ENCODE data around the gene MPV17. TPM values are rescaled to one million over a fixed set of nuclear protein-coding genes. Genes with fewer than 3 reads are reported as not detected.
A peak's percentile ranks its signal among the peaks of the same experiment; 100 is the strongest.

The MPV17 gene
- total and polyA plus RNA-seq, 8 donors: 24.8 to 71.8 (median 35.1) TPM

DNA sequence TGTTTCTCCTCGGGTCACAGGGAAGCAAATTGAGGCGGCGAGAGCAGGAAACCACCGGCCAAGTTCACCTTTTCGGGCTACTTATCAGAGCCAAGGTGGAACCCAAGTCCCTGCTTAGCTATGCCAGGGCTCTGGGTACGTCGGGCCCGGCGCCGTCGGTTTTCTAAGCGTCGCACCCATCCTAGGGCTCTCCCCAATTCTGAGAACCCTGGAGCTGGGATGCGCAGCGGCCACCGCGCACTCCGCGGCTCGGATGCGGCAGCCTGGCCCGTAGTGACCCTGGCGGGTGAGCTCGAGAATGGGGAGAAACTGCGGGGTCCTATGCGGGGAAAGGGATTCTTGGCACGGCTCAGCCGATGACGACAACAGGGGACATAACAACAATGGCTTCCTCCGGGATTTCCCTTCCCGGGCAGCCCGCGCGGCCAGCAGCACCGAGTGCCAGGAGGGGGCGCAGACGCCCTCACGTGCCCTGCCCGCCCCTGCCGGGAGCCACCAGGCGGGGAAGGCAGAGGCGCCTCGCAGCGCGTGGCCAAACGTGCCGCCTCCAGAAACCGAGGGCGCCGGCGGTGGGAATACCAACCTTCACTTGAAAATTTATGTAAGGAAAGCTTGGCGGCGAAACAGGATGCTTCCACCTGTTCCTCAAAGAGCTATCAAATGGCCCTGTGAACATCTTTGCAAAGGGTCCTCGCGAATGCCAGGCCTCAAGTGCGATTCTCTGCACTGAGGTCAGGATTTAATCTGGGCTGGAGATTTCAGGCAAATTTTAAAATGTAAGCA lies 58.0 kb downstream of the MPV17 start:
- peak; percentile 53 to 81 (median 62) for DNase-seq
- no peak overlapping the region for H3K27ac ChIP-seq
- whole genome bisulfite sequencing, 2 donors: 4 to 6% methylated on average over 51 to 56 of the region's 56 CpGs
- peak; percentile 65 to 86 (median 81) for ATAC-seq
- TF ChIP-seq, protein P1, sequence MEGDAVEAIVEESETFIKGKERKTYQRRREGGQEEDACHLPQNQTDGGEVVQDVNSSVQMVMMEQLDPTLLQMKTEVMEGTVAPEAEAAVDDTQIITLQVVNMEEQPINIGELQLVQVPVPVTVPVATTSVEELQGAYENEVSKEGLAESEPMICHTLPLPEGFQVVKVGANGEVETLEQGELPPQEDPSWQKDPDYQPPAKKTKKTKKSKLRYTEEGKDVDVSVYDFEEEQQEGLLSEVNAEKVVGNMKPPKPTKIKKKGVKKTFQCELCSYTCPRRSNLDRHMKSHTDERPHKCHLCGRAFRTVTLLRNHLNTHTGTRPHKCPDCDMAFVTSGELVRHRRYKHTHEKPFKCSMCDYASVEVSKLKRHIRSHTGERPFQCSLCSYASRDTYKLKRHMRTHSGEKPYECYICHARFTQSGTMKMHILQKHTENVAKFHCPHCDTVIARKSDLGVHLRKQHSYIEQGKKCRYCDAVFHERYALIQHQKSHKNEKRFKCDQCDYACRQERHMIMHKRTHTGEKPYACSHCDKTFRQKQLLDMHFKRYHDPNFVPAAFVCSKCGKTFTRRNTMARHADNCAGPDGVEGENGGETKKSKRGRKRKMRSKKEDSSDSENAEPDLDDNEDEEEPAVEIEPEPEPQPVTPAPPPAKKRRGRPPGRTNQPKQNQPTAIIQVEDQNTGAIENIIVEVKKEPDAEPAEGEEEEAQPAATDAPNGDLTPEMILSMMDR (IDR thresholded peaks at IDR 0.05): peak in 2 of 4 donors; percentile 10 to 26
- peaks cover 0 to 20% (median 0%) of the 10 kb centered on the region in 4 donors for H3K27me3 ChIP-seq
- no peaks in the 10 kb centered on the region for H3K9me3 ChIP-seq
- H3K36me3 ChIP-seq: no peaks in the 10 kb centered on the region
- H3K4me3 ChIP-seq: peak overlapping the region in 2 of 4 donors; percentile 11 to 32
- intact Hi-C loops (cut with DNase I): no loop called here
- no peak for FAIRE-seq
- peaks cover 0 to 6% (median 4%) of the 10 kb centered on the region in 3 donors for H3K4me1 ChIP-seq

DNA sequence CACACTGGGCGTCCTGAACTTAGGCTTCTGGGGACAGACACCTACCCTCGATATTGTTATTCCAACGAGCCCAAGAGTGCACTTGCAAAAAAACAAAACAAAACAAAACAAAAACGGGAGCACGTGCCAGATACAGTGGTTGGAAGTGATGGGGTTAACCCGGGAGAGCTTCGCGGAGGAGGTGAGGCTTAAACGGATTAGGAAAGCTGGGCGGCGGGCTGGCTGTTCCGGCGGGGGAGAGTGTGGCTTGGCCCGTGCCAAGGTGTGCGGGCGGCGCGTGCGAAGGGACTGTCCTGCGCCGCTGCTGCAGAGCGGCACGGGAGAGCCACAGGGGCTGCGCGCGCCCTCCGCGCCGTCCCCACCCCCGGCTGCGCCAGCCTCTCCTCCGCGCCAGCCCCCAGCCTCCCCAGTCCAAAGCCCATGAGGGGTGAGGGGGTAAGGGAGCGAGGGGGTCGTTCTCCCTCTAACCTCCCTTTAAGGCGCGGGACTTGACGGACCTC lies 58.6 kb downstream of the MPV17 start:
- no peak for FAIRE-seq
- Histone ChIP-seq H3K4me1 (peaks cover 0 to 6% (median 4%) of the 10 kb centered on the region in 3 donors), H3K4me3 (peak overlapping the region in 1 of 4 donors; percentile 32), H3K27me3 (peaks cover 0 to 20% (median 0%) of the 10 kb centered on the region in 4 donors), H3K27ac (no peak overlapping the region), H3K36me3 (no peaks in the 10 kb centered on the region), H3K9me3 (no peaks in the 10 kb centered on the region)
- TF ChIP-seq, protein P1 (IDR thresholded peaks at IDR 0.05): no peak
- peak; percentile 30 to 57 (median 49) for ATAC-seq
- intact Hi-C loops (cut with DNase I): no loop called here
- 0 to 1% methylated on average over 24 to 38 of the region's 38 CpGs for WGBS, 2 donors
- DNase-seq: no peak

DNA sequence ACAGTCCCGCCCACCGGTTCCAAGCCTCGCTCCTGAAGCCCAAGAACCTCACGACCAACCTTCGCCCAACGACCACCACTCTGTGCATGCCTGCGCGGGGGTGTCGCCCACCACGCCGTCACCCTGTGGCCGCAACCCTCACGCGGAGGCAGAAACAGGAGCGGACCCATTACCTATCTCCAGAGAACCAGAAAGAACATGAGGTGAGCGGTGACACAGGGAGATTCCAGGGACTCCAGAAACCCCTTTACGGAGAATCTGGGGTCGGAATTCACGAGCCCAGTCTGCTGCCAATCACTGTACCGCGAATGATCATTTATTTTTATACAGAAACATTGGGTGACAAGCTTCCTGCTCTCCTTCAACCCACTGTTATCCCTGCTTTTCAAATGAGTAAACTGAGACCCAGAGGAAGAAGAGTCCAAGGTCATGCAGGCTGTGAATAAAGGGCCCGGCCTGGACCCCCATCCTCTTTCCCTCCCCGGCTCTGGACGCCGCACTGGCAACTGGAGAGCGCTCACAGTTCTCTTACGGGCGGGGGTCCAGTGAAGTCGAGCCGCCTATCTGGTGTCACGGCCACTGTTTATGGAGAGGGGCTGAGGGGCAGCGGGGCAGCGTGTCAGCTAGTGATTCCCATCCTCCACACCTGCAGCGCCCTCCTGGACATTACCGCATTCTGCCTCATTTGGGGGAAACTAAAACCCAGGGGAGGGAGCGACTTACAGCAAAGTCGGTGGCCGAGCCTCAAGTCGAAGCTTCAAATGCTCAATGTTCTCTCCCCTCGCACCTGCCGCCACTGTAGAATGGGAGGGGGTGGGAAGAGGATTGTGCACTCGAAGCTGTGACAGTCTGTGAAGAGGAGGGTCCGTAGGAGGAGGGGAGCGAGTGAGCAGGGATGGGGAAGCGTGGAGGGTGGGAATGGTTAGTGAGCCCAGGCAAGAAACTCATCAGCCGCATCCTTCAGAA lies 59.3 kb downstream of the MPV17 start:
- TF ChIP-seq, protein P1 (IDR thresholded peaks at IDR 0.05): no peak
- 3 to 4% methylated on average over 46 of the region's 46 CpGs for WGBS, 2 donors
- ATAC-seq (no peak), FAIRE-seq (no peak), DNase-seq (peak in 1 of 6 donors; percentile 54)
- Histone ChIP-seq H3K36me3 (no peaks in the 10 kb centered on the region), H3K27ac (no peak overlapping the region), H3K4me1 (peaks cover 0 to 6% (median 4%) of the 10 kb centered on the region in 3 donors), H3K27me3 (peaks cover 0 to 20% (median 0%) of the 10 kb centered on the region in 4 donors), H3K9me3 (no peaks in the 10 kb centered on the region), H3K4me3 (peak overlapping the region in 3 of 4 donors; percentile 35 to 59 (median 39))
- intact Hi-C loops (cut with DNase I): no loop called here

DNA sequence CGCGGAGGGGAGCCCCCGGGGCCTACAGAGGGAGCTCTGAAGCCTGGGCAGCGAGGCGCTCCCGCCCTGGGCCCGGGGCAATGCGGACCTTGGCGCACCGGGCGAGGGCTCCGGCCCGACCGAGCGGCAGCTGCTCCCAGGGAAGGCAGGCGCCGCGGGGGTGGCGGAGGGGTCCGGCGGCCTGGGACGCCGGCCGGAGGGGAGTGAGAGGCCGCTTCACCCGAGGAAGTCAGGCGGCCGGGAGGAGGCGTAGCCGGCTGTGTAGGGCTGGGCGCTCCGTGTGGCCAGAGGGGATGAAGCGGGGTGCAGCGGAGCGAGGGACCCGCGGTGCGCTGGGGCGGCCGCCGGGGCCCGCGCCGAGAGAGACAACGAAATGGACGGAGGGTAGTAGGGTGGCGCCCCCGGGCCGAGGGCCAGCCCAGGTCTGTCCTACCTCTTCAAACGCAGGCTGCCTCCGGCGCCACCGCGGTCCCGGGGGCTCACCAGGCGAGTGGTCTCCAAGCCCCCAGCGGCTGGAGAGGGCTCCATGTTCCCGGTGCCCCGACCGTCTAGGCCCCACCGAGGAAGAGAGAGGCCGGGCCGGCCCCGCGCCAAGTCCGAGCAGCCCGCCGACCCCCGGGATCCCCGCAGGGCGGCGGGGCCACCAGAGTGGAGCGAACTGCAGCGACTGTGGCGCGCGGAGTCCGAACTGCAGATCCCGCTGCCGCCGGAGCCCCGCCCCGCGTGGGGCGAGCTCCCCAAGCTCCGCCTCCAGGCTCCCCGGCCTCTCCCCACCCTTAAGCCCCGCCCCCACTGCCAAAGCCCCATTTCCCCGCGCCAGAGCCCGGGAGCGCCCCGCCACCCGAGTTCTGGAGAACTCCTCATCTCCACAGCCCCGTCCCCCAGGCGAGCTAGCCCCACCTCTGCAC lies 60.3 kb downstream of the MPV17 start, which contains the start of gene SLC30A3:
SLC30A3 (minus strand) TSS at position 669 of the 908 bp plus-strand sequence; CDS start at position 528, 141 bp downstream.
- Histone ChIP-seq H3K4me1 (peaks cover 0 to 6% (median 4%) of the 10 kb centered on the region in 3 donors), H3K27ac (no peak within 1 kb of the TSS), H3K9me3 (no peaks in the 10 kb centered on the region), H3K27me3 (peaks cover 0 to 20% (median 0%) of the 10 kb centered on the region in 4 donors), H3K36me3 (no peaks in the 10 kb centered on the region), H3K4me3 (peak within 1 kb of the TSS; percentile 18 to 59 (median 37))
- intact Hi-C loops (cut with DNase I): no loop called here
- WGBS, 2 donors: 1% methylated on average over 43 to 96 of the region's 96 CpGs
- peak; percentile 40 to 78 (median 68) for DNase-seq
- TF ChIP-seq, protein P1 (IDR thresholded peaks at IDR 0.05): no peak
- peak; percentile 70 to 85 (median 78) for ATAC-seq
- no peak for FAIRE-seq

Measured in pancreas (tissue), 10 donors.